Ascending aorta (tissue), 2 donors: ENCODE results near the gene TMEM236. TPM values are rescaled to one million over a fixed set of nuclear protein-coding genes. Genes with fewer than 3 reads are reported as not detected.

ENCODE experiments used
- DNase-seq, 2 donors: peaks; one replicate each; pipeline ENCODE4 v3.0.0-alpha.2; 2019; ENCODE audit warnings: low spot score in 2 of 2
- H3K27ac ChIP-seq, 2 donors: fragments of 200-600 bp; sonication (generic); one replicate each; pipeline ENCODE4 v1.5.1; 2016 to 2017; ENCODE audit warnings: mild to moderate bottlenecking in 1 of 2
- H3K27me3 ChIP-seq: fragments of 200-600 bp; sonication (generic); one replicate; pipeline ENCODE4 v1.5.1; 2017
- H3K36me3 ChIP-seq, 2 donors: fragments of 200-600 bp; sonication (generic); one replicate each; pipeline ENCODE4 v1.5.1; 2016
- H3K4me1 ChIP-seq, 2 donors: fragments of 200-600 bp; sonication (generic); one replicate each; pipeline ENCODE4 v1.5.1; 2016 to 2017; ENCODE audit warnings: mild to moderate bottlenecking in 1 of 2
- H3K4me3 ChIP-seq, 2 donors: fragments of 200-600 bp; sonication (generic); one replicate each; pipeline ENCODE4 v1.5.1; 2016 to 2017; ENCODE audit warnings: mild to moderate bottlenecking in 1 of 2
- H3K9me3 ChIP-seq, 2 donors: fragments of 200-600 bp; sonication (generic); one replicate each; pipeline ENCODE4 v1.5.1; 2016
- intact Hi-C: fragments of 100-400 bp; cut with DNase I; formaldehyde crosslinking; loops from one replicate; pipeline ENCODE4 v1.15.1; 2023
- total RNA-seq: library from RNA; depleted of rRNA; stranded (reverse); fragments of >200 nt; gene quantifications from one replicate; pipeline ENCODE4 v1.1.0, GENCODE V29; 2016
- TF ChIP-seq, protein P1 (sequence below), 3 experiments: fragments of 200-600 bp in 2 of 3; fragments of 450-650 bp in 1 of 3; sonication (generic) in 2 of 3; IDR thresholded peaks; one replicate each; pipeline ENCODE4 v1.5.1; 2016 to 2019; ENCODE audit warnings: antibody characterized with exemption in 3 of 3, mild to moderate bottlenecking in 1 of 3, moderate library complexity in 1 of 3

TMEM236 gene
- total RNA-seq, 1 donor from 2014 or later: not detected

DNA sequence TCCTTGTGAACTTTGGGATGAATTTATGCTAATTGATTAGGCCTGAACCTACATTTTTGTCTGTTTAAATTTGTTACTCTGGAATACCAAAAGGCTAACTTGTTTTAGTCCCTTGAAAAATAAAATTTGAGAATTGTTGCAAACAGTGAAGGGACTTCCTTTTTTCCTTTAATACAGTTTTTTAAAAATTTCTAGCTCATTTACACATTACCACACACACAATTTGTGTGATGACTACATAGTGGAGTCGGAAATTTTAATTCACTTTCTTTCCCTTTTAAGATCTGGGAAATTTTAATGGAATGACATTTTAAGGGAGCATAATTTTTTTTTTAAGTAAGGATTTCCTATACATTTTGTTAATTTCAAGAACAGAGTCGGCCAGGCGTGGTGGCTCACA is 8.6 kb upstream of the TMEM236 start:
- H3K4me3 ChIP-seq: no peak overlapping the region
- H3K4me1 ChIP-seq: no peaks in the 10 kb centered on the region
- no peak overlapping the region for H3K27ac ChIP-seq
- no peaks in the 10 kb centered on the region for H3K27me3 ChIP-seq
- intact Hi-C loops: loop anchor here (1.0 kb wide), 1 partner anchor 136 kb away; no protein-coding TSS in a partner anchor
- H3K36me3 ChIP-seq: no peaks in the 10 kb centered on the region
- TF ChIP-seq, protein P1, sequence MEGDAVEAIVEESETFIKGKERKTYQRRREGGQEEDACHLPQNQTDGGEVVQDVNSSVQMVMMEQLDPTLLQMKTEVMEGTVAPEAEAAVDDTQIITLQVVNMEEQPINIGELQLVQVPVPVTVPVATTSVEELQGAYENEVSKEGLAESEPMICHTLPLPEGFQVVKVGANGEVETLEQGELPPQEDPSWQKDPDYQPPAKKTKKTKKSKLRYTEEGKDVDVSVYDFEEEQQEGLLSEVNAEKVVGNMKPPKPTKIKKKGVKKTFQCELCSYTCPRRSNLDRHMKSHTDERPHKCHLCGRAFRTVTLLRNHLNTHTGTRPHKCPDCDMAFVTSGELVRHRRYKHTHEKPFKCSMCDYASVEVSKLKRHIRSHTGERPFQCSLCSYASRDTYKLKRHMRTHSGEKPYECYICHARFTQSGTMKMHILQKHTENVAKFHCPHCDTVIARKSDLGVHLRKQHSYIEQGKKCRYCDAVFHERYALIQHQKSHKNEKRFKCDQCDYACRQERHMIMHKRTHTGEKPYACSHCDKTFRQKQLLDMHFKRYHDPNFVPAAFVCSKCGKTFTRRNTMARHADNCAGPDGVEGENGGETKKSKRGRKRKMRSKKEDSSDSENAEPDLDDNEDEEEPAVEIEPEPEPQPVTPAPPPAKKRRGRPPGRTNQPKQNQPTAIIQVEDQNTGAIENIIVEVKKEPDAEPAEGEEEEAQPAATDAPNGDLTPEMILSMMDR (IDR thresholded peaks at IDR 0.05): no peak
- H3K9me3 ChIP-seq: no peaks in the 10 kb centered on the region
- DNase-seq: no peak

DNA sequence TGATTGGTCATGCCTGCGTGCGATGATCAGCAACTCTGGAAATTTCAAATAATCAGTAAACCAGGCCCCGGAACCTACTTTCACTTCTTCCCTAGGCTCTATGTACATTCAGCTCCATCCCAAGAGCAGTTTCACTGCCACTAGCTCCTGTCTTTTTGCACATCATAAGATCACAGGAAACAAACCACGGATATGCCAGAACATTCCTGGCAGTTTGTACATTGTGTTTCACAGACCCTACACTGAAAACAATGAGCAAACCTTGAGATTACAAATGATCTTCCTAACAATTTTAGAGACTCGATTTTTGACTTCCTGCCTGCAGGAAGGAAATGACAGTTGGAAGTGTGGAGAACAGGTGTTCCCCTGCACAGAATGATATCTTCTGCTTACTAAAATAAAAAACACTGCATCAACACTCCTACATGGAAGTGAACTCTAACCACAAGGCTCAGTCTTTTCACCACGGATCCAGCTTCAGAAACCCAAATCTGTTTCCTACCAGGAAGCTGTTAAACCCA is 7.6 kb upstream of the TMEM236 start:
- H3K27ac ChIP-seq: no peak overlapping the region
- TF ChIP-seq, protein P1 (IDR thresholded peaks at IDR 0.05): no peak
- DNase-seq: no peak
- intact Hi-C loops: no loop called here
- H3K36me3 ChIP-seq: no peaks in the 10 kb centered on the region
- no peak overlapping the region for H3K4me3 ChIP-seq
- no peaks in the 10 kb centered on the region for H3K9me3 ChIP-seq
- no peaks in the 10 kb centered on the region for H3K27me3 ChIP-seq
- no peaks in the 10 kb centered on the region for H3K4me1 ChIP-seq

DNA sequence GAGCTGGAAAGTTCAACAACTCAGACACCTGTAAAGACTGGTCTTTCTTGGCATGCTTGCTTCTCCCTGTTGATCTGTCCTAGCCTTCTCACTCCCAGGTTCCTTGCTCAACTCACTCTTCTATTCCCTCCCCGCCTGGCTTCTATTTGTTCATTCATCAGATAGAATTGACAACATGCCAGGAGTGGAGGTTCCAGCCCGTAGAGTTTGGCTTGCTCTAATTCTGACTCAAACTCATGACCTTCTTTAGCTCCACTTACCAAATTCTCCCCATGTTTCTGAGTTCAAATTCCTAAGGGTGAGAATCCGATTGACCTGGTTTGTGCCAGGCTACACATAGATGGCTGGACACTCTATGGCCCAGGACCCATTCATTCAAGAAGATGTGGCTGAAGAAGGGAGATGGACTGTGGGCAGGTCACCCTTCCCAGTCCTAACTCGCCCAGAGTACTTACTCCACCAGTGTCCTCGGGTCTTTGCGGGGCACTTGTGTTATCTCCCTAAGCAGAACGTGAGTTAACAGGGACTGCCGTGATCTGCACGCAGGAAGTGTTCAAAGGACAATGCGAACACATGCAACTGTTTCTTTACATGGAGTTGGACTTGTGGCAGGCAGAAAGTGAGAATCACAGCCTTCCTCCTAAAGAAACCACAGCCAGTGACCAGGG is 4.0 kb upstream of the TMEM236 start:
- no peak for DNase-seq
- Histone ChIP-seq H3K27ac (no peak overlapping the region), H3K9me3 (no peaks in the 10 kb centered on the region), H3K27me3 (no peaks in the 10 kb centered on the region), H3K4me3 (no peak overlapping the region), H3K36me3 (no peaks in the 10 kb centered on the region), H3K4me1 (no peaks in the 10 kb centered on the region)
- TF ChIP-seq, protein P1 (IDR thresholded peaks at IDR 0.05): no peak
- intact Hi-C loops: no loop called here

- TF ChIP-seq, protein P1 (IDR thresholded peaks at IDR 0.05): no peak
Measured at GRCh38 chr10:17749890-17750289, 2.1 kb upstream of the TMEM236 start.

GRCh38 chr10:17756557-17757217 is 4.7 kb downstream of the TMEM236 start:
- no peak overlapping the region for H3K27ac ChIP-seq
- no peaks in the 10 kb centered on the region for H3K36me3 ChIP-seq
- DNase-seq: no peak
- no peaks in the 10 kb centered on the region for H3K9me3 ChIP-seq
- TF ChIP-seq, protein P1 (IDR thresholded peaks at IDR 0.05): no peak
- H3K4me3 ChIP-seq: no peak overlapping the region
- no peaks in the 10 kb centered on the region for H3K4me1 ChIP-seq
- no peaks in the 10 kb centered on the region for H3K27me3 ChIP-seq
- intact Hi-C loops: no loop called here

More at GRCh38 chr10:17749890-17750289, 2.1 kb upstream of the TMEM236 start:
- Histone ChIP-seq H3K27me3 (no peaks in the 10 kb centered on the region), H3K4me3 (no peak overlapping the region), H3K27ac (no peak overlapping the region), H3K4me1 (no peaks in the 10 kb centered on the region), H3K9me3 (no peaks in the 10 kb centered on the region), H3K36me3 (no peaks in the 10 kb centered on the region)
- intact Hi-C loops: no loop called here
- no peak for DNase-seq
